ENCODE results near the gene ZHX3. TPM values are rescaled to one million over a fixed set of nuclear protein-coding genes. Genes with fewer than 3 reads are reported as not detected.

ZHX3 gene
- total RNA-seq, 1 experiment from 2014 or later = 21.5 TPM

- Histone ChIP-seq H3K27me3 (ENCODE audit: insufficient read depth, low read depth) (no peaks in the 10 kb centered on the region), H3K36me3 (ENCODE audit: low read depth) (no peaks in the 10 kb centered on the region), H3K4me1 (replicated peaks; ENCODE audit: insufficient read depth) (peaks cover 15% of the 10 kb centered on the region), H4K20me1 (ENCODE audit: insufficient read depth) (peaks cover 6% of the 10 kb centered on the region; the same call in 1 of the 2 replicates), H3K79me2 (ENCODE audit: low read depth) (peaks cover 40% of the 10 kb centered on the region), H3K4me2 (peak overlapping the region; percentile 94), H3K9me2 (ENCODE audit: insufficient read depth) (no peaks in the 10 kb centered on the region), H2AFZ (peak overlapping the region; percentile 98; the same call in 1 of the 2 replicates), H3K4me3 (peak overlapping the region; percentile 94; the same call in 1 of the 2 replicates), H3F3A (ENCODE audit: insufficient read depth, low read depth) (peaks cover 20% of the 10 kb centered on the region; the same call in 1 of the 2 replicates), H3K27ac (no peak overlapping the region), H3K9me3 (ENCODE audit: insufficient read depth, low read depth) (no peaks in the 10 kb centered on the region)
- intact Hi-C loops (cut with micrococcal nuclease; ENCODE audit: unreplicated experiment) = no loop called here
- BruUV-seq (replicated peaks) = TSS peak; percentile 33
- DNase-seq = peak in 1 of 2 experiments; percentile 9
- TF ChIP-seq EZH2 (IDR thresholded peaks at IDR 0.05; ENCODE audit: low read depth) (no peak), CTCF (conservative IDR thresholded peaks at IDR 0.05) (no peak)
- CTCF ChIA-PET = interaction anchor here (0.6 kb wide), 1 partner anchor 94 kb away, joined by 4 read pairs; no protein-coding TSS in a partner anchor
- POLR2A ChIA-PET (ENCODE audit: unreplicated experiment) = interaction anchor here (0.6 kb wide), 1 partner anchor 130 kb away, joined by 3 read pairs; no protein-coding TSS in a partner anchor
Observed at GRCh38 chr20:41138475-41139226, 178.9 kb downstream of the ZHX3 start.

GRCh38 chr20:41137614-41138474, 179.7 kb downstream of the ZHX3 start:
- BruUV-seq (replicated peaks) = no TSS peak
- H3F3A ChIP-seq (ENCODE audit: insufficient read depth, low read depth) = peaks cover 22% of the 10 kb centered on the region; the same call in 1 of the 2 replicates
- CTCF ChIA-PET = interaction anchor here (0.6 kb wide), 1 partner anchor 94 kb away, joined by 4 read pairs; no protein-coding TSS in a partner anchor
- H3K4me2 ChIP-seq = peak overlapping the region; percentile 94
- intact Hi-C loops (cut with micrococcal nuclease; ENCODE audit: unreplicated experiment) = loop anchor here (1.0 kb wide), 2 partner anchors 94 to 202 kb away; partner anchors contain the start of gene LPIN3
- H3K4me3 ChIP-seq = peak overlapping the region; percentile 94
- H3K27me3 ChIP-seq (ENCODE audit: insufficient read depth, low read depth) = no peaks in the 10 kb centered on the region
- H3K79me2 ChIP-seq (ENCODE audit: low read depth) = peaks cover 40% of the 10 kb centered on the region
- no peaks in the 10 kb centered on the region for H3K9me3 ChIP-seq (ENCODE audit: insufficient read depth, low read depth)
- no peak overlapping the region for H3K27ac ChIP-seq
- no peaks in the 10 kb centered on the region for H3K9me2 ChIP-seq (ENCODE audit: insufficient read depth)
- peaks cover 15% of the 10 kb centered on the region for H3K4me1 ChIP-seq (replicated peaks; ENCODE audit: insufficient read depth)
- H3K36me3 ChIP-seq (ENCODE audit: low read depth) = no peaks in the 10 kb centered on the region
- TF ChIP-seq CTCF (conservative IDR thresholded peaks at IDR 0.05) (no peak), EZH2 (IDR thresholded peaks at IDR 0.05; ENCODE audit: low read depth) (no peak)
- POLR2A ChIA-PET (ENCODE audit: unreplicated experiment) = no interaction called here
- peaks cover 6% of the 10 kb centered on the region; the same call in 1 of the 2 replicates for H4K20me1 ChIP-seq (ENCODE audit: insufficient read depth)
- peak in 1 of 2 experiments; percentile 68 for DNase-seq
- peak overlapping the region; percentile 98 for H2AFZ ChIP-seq

Measured in PC-9 (cell line).